Spinal cord (tissue), 10 donors: ENCODE measurements around the gene KLHL1. TPM values are rescaled to one million over a fixed set of nuclear protein-coding genes. Genes with fewer than 3 reads are reported as not detected.

ENCODE experiments used
- DNase-seq, 6 donors: peaks; one replicate each; pipeline versions ENCODE4 v3.0.0 to v3.0.0-alpha.2; 2013 to 2015; ENCODE audit warnings: low spot score in 6 of 6, low read depth in 4 of 6
- H3K27ac ChIP-seq: one replicate; pipeline ENCODE4 v1.5.1; 2013; ENCODE audit warnings: low read depth, low read length, control low read depth
- H3K27me3 ChIP-seq: one replicate; pipeline ENCODE4 v1.6.1; 2013; ENCODE audit warnings: low read length; ENCODE audit not compliant: control insufficient read depth, insufficient read depth
- H3K36me3 ChIP-seq: one replicate; pipeline ENCODE4 v1.6.1; 2013; ENCODE audit warnings: low read length; ENCODE audit not compliant: control insufficient read depth, insufficient read depth
- H3K4me1 ChIP-seq: one replicate; pipeline ENCODE4 v1.6.1; 2013; ENCODE audit warnings: low read length; ENCODE audit not compliant: control insufficient read depth, insufficient read depth
- H3K4me3 ChIP-seq: one replicate; pipeline ENCODE4 v1.5.1; 2013; ENCODE audit warnings: low read depth, low read length, control low read depth
- H3K9me3 ChIP-seq: one replicate; pipeline ENCODE4 v1.6.1; 2013; ENCODE audit warnings: low read length; ENCODE audit not compliant: control insufficient read depth, insufficient read depth
- WGBS: methylation state at CpG from one replicate; pipeline ENCODE4 v1.1.5; 2013; ENCODE audit warnings: missing lambda C conversion rate; ENCODE audit not compliant: insufficient coverage; 5-methylcytosine and 5-hydroxymethylcytosine counted together
- polyA plus RNA-seq, 2 donors: library from polyadenylated mRNA; unstranded; fragments of 120-200 nt; gene quantifications; one replicate each; pipeline ENCODE4 v1.2.1, GENCODE V29; 2013; ENCODE audit not compliant: insufficient read length in 2 of 2
- total RNA-seq, 2 donors: library from RNA; depleted of rRNA in 1 of 2; stranded (reverse); fragments of 120-200 nt in 1 of 2; fragments of >200 nt in 1 of 2; gene quantifications; one replicate each; pipeline versions ENCODE4 v1.2.3 to v1.2.4, GENCODE V29; 2013 to 2014
- donor health status: healthy.

The KLHL1 gene
- total and polyA plus RNA-seq, 4 donors: 7.5 to 21.0 (median 9.2) TPM

DNA sequence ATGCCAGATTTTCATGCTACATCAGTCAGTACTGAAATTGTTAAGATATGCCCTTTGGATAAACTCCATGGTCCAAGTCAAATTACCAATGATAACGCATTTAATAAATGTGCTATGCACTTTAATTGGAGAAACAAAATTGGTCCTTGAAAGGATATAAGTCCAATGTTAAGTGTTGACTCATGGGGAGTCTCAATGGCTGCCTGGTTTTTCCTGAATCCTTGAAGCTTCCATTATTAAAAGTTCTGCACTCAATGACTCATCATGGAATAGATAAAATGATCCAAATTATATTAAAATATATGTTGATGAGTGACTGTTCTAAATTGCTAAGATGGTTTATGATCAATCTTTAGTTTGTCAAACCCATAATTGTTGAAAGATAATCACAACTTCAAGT lies 346.7 kb downstream of the KLHL1 start:
- H3K9me3 ChIP-seq: peaks cover 2% of the 10 kb centered on the region
- no CpG with 5 or more reads among the region's 1 CpG for WGBS
- no peaks in the 10 kb centered on the region for H3K27me3 ChIP-seq
- DNase-seq: no peak
- H3K4me1 ChIP-seq: no peaks in the 10 kb centered on the region
- H3K4me3 ChIP-seq: no peak overlapping the region
- no peak overlapping the region for H3K27ac ChIP-seq
- no peaks in the 10 kb centered on the region for H3K36me3 ChIP-seq

GRCh38 chr13:69755101-69755500 lies 353.2 kb downstream of the KLHL1 start:
- Histone ChIP-seq H3K36me3 (no peaks in the 10 kb centered on the region), H3K4me3 (no peak overlapping the region), H3K27me3 (no peaks in the 10 kb centered on the region), H3K27ac (no peak overlapping the region), H3K4me1 (no peaks in the 10 kb centered on the region), H3K9me3 (peaks cover 2% of the 10 kb centered on the region)
- WGBS: no CpG with 5 or more reads among the region's 2 CpGs
- no peak for DNase-seq

DNA sequence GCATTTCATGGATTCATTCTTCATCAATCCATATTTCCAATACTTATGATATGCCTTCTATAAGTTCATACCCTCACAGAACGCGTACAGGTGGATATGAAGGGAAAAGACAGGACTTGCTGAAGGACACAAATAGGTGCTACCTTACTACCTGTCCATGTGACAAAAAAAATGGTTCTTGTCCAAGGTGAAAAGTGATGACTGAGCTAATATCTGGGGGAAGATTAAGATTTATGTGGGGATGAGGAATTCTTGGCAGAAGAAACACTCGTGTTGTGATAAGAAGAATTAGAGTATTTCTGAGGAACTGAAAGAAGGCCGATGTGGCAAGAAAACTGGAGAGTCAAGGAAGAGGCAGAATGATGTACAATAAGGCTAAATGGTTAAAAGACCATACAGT lies 357.0 kb downstream of the KLHL1 start:
- no peaks in the 10 kb centered on the region for H3K9me3 ChIP-seq
- 82% methylated on average over 2 of the region's 4 CpGs for WGBS
- no peak for DNase-seq
- H3K27me3 ChIP-seq: no peaks in the 10 kb centered on the region
- no peak overlapping the region for H3K27ac ChIP-seq
- no peaks in the 10 kb centered on the region for H3K36me3 ChIP-seq
- H3K4me3 ChIP-seq: no peak overlapping the region
- H3K4me1 ChIP-seq: no peaks in the 10 kb centered on the region

DNA sequence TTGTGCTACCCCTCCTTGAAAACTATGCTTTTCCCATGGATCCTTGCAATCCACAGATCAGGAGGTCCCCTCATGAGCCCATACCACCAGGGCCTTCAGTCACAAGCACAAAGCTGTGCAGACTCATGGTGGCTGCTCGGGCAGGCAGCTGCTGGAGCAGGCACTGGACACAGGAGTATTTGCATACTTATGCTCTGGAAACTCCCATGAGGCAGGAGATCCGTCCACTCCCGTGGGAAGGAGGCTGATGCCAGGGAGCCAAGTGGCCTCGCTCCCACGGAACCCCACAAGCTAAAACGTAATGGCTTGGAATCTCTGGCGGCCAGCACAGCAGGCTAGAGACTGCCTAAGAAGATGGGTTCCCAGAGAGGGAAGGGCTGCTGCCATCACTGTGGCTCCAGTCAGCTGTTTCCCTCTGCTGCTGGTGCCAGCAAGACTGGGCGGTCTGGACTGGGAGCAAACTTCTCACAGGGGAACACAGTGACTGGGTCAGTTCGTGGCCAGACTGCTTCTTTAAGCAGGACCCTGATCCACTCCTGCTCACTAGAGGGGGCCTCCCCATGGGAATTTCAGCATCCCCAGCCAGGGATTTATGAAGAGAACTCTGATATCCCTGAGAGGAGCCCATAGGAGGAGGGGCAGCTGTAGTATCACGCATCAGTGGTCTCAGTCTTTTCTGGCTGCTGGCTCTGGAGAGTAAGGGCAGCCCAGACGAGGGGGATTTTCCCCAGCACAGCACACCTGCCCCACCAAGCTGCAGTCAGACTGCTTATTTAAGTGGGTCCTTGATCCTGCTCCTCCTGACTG lies 370.9 kb downstream of the KLHL1 start:
- Histone ChIP-seq H3K27ac (no peak overlapping the region), H3K9me3 (no peaks in the 10 kb centered on the region), H3K27me3 (no peaks in the 10 kb centered on the region), H3K4me1 (no peaks in the 10 kb centered on the region), H3K4me3 (no peak overlapping the region), H3K36me3 (no peaks in the 10 kb centered on the region)
- WGBS: 90% methylated on average over 11 of the region's 11 CpGs
- DNase-seq: no peak

DNA sequence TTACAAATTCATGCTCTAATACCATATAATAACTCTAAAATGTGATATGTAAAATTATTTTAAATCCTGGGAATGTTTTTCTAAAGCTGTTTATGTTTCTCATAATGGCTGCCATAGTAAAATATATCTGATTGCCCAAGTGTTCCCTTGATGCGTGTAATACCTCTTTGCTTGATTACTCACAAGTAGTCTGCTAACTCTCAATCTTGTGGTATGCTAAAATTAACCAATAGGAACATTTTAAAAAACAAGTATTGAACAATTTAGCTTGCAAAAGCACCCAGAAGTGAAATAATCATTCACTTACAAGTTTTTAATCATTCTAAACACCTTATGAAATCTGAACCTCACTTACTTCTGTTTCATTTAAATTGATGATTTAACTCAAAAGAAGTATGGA lies 386.6 kb downstream of the KLHL1 start:
- DNase-seq: peak in 1 of 6 donors; percentile 66
- no peaks in the 10 kb centered on the region for H3K27me3 ChIP-seq
- no peak overlapping the region for H3K4me3 ChIP-seq
- WGBS: no CpG with 5 or more reads among the region's 1 CpG
- no peaks in the 10 kb centered on the region for H3K9me3 ChIP-seq
- H3K36me3 ChIP-seq: no peaks in the 10 kb centered on the region
- no peak overlapping the region for H3K27ac ChIP-seq
- no peaks in the 10 kb centered on the region for H3K4me1 ChIP-seq

DNA sequence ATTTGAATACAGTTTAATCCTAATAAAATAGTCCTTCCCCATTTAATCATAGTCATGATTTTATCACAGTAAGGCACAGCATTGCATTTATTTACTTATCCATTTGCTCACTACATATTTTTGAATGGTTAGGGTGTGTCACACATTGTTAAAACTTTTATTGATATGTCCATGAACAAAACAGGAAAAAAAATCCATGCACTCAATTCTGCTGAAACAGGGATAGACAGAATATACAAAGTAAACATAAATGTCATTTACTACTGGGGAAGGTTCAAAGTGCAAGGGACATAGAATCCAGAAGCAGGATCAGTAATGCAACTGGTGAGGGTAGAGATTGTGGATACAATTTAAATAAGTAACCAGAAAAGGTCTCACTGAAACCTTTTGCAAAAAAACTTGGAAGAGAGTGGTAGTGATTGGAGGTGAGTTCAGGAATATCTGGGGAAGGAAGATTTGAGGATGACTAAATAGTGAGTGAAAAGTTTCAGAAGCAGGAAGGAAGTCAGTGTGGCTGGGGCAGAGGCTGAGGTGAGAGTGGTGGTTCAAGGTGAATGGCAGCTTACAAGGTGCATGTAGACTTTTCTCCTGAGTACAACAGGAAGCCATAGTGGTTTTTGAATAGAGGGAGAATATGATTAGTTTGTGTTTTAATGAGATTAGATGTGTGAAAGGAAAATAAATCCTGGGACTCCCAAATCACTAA lies 387.8 kb downstream of the KLHL1 start:
- Histone ChIP-seq H3K9me3 (no peaks in the 10 kb centered on the region), H3K27ac (no peak overlapping the region), H3K4me1 (no peaks in the 10 kb centered on the region), H3K4me3 (no peak overlapping the region), H3K27me3 (no peaks in the 10 kb centered on the region), H3K36me3 (no peaks in the 10 kb centered on the region)
- no peak for DNase-seq

GRCh38 chr13:69706807-69707206 lies 401.4 kb downstream of the KLHL1 start:
- Histone ChIP-seq H3K4me1 (no peaks in the 10 kb centered on the region), H3K36me3 (no peaks in the 10 kb centered on the region), H3K27me3 (no peaks in the 10 kb centered on the region), H3K9me3 (no peaks in the 10 kb centered on the region), H3K4me3 (no peak overlapping the region), H3K27ac (no peak overlapping the region)
- no peak for DNase-seq

GRCh38 chr13:69704311-69704710 lies 403.9 kb downstream of the KLHL1 start:
- H3K27ac ChIP-seq: no peak overlapping the region
- no peaks in the 10 kb centered on the region for H3K9me3 ChIP-seq
- H3K36me3 ChIP-seq: no peaks in the 10 kb centered on the region
- DNase-seq: no peak
- no peaks in the 10 kb centered on the region for H3K27me3 ChIP-seq
- no peaks in the 10 kb centered on the region for H3K4me1 ChIP-seq
- H3K4me3 ChIP-seq: no peak overlapping the region
- 73% methylated on average over 1 of the region's 1 CpG for WGBS

DNA sequence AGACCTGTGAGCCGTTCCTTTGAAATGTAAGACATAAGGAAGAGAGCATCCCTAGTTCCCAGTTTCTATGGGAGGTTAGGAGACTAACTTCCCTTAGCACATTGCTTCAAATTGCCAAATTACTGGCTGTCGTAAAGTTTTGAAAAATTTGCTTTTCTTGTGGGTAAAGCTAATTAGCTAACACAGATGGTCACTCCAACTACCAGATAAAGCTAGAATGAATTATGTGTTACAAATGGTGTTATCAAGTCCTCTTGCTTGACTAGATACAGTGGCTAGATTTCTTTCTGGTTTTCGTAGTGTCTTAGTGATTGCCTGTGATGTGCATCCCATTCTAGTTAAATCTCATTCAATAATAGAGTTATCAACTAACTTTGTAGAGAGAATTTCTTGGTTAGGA lies 417.3 kb downstream of the KLHL1 start:
- H3K36me3 ChIP-seq: no peaks in the 10 kb centered on the region
- no peaks in the 10 kb centered on the region for H3K9me3 ChIP-seq
- no peaks in the 10 kb centered on the region for H3K4me1 ChIP-seq
- no peak for DNase-seq
- no peak overlapping the region for H3K4me3 ChIP-seq
- no peak overlapping the region for H3K27ac ChIP-seq
- no peaks in the 10 kb centered on the region for H3K27me3 ChIP-seq
- no CpG with 5 or more reads among the region's 3 CpGs for WGBS
